GM12891 (cell line): Measurements from ENCODE around the gene R3HDM2.

Experiments
- POLR2A ChIP-seq: IDR thresholded peaks from 2 replicates; pipeline ENCODE4 v1.6.1; 2011; ENCODE audit warnings: low read depth, low read length, control low read depth
- TAF1 ChIP-seq: IDR thresholded peaks from 2 replicates; pipeline ENCODE4 v1.6.1; 2011; ENCODE audit warnings: low read depth, low read length, control low read depth

DNA sequence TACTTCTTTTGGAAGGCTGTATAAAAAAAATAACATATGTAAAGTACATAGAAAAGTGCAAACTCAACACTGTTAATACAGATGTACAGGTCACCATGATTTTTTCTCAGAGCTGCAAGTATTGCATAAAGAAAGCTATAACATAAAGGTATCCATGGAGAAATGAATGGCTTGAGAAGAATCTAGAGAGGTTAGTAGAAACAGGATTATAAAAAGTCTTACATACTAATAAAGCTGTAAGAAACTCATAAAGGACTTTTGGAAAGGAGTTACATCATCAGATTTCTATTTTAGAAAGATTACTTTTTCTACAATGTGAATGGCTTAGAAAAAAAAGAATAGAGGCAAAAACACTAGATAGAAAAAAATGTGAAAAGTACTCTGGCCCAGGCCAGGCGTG is 46.4 kb downstream of the R3HDM2 start:
- TF ChIP-seq POLR2A (no peak), TAF1 (no peak)
